NCI-H2029 treated with DMSO at 0.1 percent for 48 hours (cell line): Measurements from ENCODE around the gene PTGDS.

Experiments
- DNase-seq: peaks from one replicate; lab custom pipeline; 2025; lab: John Stamatoyannopoulos, UW

PTGDS gene

GRCh38 chr9:136977223-136977622, at the start of gene PTGDS:
TSS of gene PTGDS (plus strand) at chr9:136977504. CDS start at chr9:136977579, 75 bp downstream.
- no peak for DNase-seq

- DNase-seq = no peak
Measured at GRCh38 chr9:136928591-136928990, 48.7 kb upstream of the PTGDS start.

GRCh38 chr9:136930014-136930413, 47.3 kb upstream of the PTGDS start:
- DNase-seq = no peak

GRCh38 chr9:136931611-136932130, 45.6 kb upstream of the PTGDS start:
- no peak for DNase-seq

DNA sequence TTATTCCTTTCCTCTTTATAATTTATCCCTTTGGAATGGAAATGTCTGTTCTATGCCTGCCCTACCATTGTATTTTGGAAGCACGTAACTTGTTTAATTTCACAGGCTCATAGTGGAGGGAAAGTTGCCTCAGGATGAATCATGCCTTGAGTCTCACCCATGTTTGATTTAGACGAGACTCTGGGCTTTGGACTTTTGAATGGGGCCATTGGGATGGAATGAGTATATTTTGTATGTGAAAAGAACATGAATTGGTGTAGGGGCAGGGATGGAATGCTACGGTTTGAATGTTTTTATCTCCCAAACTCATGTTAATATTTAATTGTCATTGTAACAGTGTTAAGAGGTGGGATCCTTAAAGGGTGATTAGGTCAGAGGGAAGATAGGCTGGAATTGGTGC, 43.0 kb upstream of the PTGDS start:
- no peak for DNase-seq

- no peak for DNase-seq
Measured at GRCh38 chr9:136935651-136936050, 41.7 kb upstream of the PTGDS start.

DNA sequence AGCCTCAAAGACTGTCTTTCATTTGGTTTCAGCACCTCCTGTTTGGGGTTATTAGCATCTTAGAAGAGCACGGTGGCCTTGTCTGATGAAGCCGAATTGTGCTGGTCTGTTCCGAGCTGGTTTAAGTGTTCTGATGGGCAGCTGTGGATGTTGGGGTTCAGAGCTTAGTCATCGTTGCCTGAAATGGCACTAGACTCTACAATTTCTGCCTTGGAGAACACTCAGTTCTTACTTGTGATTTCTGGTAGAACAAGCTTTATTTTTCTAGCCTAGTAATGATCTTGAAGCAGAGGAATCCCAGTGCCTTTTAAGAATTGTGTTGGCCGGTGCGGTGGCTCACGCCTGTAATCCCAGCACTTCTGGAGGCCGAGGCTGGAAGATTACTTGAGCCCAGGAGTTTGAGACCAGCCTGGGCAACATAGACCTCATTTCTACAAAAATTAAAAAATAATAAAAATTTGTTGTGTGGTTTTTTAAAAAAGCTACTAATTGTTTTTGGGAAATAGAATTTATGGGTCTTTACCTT, 40.6 kb upstream of the PTGDS start:
- no peak for DNase-seq

DNA sequence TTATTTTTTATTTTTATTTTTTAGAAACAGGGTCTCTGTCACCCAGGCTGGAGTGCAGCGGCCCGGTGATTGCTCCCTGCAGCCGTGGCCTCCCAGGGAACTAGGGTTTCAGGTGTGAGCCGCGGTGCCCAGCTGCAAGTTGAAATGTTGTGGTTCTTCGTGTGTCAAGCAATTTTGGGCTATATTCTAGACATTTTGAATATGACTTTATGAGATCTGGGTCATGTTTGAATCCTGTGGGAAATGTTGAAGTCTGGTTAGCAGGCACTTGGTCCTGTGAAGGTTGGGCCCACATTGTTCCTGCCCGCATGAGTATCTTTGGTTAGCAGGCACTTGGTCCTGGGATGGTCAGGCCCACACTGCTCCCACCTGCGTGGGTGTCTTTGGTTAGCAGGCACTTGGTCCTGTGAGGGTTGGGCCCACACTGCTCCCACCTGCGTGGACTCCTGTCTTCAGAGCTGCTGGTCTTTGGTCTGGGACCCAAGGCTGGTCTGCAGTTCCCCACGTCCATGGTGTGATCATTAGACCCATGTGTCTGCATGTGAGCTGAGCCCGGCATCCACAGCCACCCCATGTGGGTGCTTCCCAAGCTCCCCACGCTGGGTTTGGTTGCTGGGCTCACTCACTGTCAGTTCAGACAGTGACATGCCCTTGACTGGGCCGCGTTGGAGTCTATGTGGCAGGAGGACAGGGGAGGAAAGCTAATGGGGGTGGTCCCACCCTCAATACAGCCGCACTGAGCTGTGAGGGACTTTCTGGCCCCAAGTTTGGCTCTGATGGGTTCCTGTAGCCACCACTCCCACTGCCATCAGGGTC, 39.9 kb upstream of the PTGDS start:
- DNase-seq = no peak

- DNase-seq = no peak
Measured at GRCh38 chr9:136939431-136939995, 37.8 kb upstream of the PTGDS start.

DNA sequence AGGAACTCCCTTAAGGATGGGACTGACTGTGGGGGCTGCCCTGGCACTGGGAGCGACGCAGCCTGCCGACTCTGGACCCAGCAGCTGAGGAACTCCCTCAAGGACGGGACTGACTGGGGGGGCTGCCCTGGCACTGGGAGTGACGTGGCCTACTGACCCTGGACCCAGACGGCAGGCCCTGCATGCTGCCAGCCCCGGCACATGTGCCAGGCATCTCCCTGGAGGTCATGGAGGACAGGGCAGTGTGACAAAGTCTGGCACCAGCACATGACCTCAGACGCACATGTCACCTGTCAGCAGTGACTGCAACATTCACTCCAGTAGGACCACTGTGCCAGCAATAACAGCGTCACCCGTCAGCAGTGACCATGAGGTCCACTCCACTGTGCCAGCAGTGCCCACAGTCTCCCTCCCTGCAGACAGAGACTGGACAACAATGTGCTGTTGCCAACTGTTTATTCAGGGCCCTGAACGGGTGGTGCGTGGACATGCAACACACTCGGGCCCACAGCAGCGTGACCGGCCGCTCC, 37.2 kb upstream of the PTGDS start:
- no peak for DNase-seq

DNA sequence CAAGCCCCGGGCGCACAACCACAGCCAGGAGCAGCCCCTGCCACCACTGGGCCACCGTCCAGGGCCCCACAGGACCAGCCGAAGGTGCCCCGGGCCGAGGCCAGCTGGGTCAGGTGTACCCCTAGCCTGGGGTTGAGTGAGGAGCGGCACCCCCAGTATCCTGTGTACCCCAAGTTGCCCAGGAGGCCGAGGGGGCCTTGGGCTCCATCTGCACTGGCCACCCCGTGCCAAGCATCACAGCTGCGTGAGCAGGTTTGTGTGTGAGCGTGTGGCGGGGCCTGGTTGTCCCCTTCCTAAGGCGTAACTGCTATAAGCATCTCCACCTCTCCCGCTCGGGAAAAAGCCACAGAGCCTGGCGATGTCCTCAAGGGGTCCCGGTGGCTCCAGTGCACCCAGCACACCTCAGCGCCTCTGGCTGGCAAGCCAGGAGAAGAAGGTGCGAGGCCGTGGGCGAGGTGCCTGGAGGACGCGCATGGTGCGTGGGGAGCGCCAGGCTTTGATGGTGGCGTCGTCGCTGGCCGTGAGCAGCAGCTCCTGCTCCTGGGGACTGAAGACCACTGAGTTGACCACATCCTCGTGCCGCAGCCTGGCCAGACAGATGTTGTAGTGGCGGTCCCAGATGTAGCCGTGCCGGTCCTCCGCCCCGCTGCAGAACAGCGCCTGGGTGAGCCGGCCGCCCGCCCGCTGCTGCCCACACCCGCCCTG, 36.6 kb upstream of the PTGDS start:
- DNase-seq = no peak

GRCh38 chr9:136941231-136942111, 35.8 kb upstream of the PTGDS start:
- no peak for DNase-seq

- no peak for DNase-seq
Measured at GRCh38 chr9:136942112-136942880, 35.0 kb upstream of the PTGDS start.

GRCh38 chr9:136942881-136943230, 34.4 kb upstream of the PTGDS start:
- no peak for DNase-seq

GRCh38 chr9:136943291-136944211, 33.8 kb upstream of the PTGDS start:
- DNase-seq = no peak

GRCh38 chr9:136944212-136944518, 33.1 kb upstream of the PTGDS start:
- no peak for DNase-seq

DNA sequence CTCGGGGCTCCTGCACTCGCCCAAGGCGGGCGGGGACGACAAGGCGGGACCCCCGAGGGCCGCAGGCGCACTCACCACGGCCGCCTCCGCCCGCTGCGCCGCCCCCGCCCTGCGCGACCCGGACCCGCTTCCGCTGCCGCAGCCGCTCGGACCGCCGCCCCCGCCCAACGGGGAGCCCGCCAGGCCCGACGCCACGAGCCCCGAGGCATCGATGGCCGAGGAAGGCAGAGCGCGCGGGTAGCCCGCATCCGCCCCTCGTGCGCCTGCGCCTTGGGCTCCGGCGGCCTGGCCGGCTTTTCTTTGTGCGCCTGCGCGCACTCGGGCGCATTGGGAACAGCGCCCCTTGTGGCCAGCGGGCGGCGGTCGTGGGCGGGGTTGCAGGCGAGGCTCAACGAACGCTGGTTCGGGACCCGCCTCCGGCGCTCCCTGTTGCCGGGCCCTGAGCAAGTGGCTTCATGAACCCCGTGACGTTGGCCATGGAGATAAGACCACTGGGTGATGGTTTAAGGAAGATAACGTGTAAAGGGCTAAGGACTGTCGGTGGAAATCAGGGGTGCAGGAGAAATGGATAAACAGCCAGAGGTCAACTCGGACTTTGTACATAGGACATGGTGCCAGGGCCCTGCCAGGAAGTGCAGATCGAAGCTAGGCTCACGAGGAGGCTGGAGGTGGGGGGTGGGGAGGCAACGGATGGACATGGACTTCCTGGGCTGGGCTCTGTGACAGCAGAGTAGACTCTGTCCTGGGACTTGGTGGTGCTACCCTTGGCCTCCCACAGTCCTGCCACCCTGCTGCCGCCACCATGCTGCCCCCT, 32.6 kb upstream of the PTGDS start, which contains the start of the genes C8G and FBXW5:
TSS of gene C8G (plus strand) at position 725 of the 814 bp plus-strand sequence. CDS start at position 803, 78 bp downstream.
TSS of gene FBXW5 (minus strand) at position 220 of the 814 bp plus-strand sequence. CDS start 655 bp downstream, outside the sequence.
- peak; percentile 81 for DNase-seq
